GM18870 (cell line): ENCODE data around the gene MMP8.
A peak's percentile ranks its signal among the peaks of the same experiment; 100 is the strongest.
"Not testable (repeated sequence)": the region's sequence is repeated elsewhere in the genome, so short reads cannot be mapped to it uniquely, and the experiment has no call there.

Experiments used
- ATAC-seq: cut with Tn5 transposase; IDR thresholded peaks from one replicate; pipeline ENCODE4 v1.9.1; 2021; ENCODE audit warnings: moderate library complexity; ENCODE audit not compliant: unreplicated experiment

MMP8 gene, protein sequence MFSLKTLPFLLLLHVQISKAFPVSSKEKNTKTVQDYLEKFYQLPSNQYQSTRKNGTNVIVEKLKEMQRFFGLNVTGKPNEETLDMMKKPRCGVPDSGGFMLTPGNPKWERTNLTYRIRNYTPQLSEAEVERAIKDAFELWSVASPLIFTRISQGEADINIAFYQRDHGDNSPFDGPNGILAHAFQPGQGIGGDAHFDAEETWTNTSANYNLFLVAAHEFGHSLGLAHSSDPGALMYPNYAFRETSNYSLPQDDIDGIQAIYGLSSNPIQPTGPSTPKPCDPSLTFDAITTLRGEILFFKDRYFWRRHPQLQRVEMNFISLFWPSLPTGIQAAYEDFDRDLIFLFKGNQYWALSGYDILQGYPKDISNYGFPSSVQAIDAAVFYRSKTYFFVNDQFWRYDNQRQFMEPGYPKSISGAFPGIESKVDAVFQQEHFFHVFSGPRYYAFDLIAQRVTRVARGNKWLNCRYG

DNA sequence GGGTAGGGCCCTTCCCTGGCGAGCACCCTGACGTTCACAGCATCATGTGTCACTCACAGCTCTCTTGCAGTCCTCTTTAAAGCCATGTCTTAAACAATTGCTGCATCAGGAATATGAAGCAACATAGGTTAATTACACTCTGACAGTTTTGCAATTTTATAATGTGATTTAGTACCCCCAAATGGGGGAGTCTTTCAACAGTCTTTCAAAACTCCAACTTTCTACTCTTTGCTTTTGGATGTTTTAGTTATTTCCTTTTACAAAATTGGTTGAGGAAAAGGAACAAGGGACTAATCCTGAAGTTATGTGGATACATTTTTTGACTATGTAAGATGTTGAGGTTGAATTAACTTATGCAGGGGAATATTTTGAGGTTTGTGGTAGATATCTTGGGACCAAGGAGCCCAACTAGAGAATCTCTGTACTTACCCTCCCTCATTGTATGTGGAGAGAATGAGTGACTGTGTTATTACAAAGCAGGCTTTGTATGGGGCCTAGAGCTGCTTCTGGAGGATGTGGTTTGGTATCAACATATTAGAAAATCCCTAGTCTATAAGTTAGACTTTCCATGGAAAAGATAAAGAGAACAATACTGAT is at the start of gene MMP8:
Gene MMP8, minus strand, starts transcription at position 51 of the 597 bp plus-strand sequence. CDS start 99 bp downstream, outside the sequence.
- ATAC-seq, result no peak

DNA sequence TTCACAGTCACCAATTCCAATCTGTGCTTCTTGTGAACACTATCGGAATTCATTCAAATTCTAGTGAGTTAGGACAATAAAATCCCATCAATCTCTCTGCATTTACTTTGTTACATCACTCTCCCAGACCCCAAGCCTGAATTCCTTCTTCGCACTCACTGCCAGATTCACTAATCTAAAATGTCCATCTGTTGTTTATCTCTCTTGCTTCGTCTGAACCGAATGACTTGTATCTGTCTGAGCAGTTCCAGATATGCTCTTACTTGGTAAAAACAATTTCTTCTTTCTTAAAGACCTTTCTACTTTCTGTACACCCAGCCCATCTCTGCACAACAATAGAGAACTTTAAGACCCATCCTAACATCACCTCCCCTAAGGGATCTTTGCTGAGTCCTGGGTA is 48.6 kb upstream of the MMP8 start:
- no peak for ATAC-seq

DNA sequence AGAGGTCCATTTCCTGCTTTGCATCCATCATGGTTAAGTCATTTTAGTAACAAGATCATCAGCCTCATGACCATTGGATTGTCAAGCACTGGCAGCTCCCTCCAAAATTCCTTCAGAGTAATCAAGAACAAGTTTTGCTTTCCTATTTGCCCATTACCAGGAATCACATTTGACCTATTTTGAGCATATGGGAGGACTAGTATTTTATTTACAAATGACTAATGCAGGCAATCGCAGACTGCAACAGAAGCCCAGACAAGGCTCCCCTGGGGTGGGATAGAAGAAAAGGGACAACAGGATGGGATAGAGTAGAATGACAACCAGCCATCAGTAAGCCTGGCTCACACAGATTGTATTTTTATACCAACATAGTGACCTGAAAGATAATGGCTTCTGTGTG is 46.6 kb upstream of the MMP8 start:
- no peak for ATAC-seq

DNA sequence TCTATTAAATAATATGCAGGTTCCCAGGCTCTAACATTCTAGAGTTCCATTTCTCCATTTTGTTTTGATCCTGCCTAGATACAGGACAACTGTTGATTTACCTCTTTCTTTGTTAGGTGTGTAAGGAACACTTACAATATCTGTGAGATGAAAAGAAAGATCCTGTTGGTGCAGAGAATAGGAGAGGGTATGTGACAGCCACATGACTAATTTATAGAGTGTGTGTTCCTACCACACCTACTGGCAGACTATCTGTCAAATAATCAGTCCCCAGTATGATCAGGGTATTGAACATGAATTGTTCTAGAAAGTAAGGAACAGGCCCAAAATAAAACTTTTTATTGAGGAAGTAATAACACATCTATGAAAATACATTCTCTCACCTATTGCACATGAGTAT is 45.4 kb upstream of the MMP8 start:
- ATAC-seq, result no peak

DNA sequence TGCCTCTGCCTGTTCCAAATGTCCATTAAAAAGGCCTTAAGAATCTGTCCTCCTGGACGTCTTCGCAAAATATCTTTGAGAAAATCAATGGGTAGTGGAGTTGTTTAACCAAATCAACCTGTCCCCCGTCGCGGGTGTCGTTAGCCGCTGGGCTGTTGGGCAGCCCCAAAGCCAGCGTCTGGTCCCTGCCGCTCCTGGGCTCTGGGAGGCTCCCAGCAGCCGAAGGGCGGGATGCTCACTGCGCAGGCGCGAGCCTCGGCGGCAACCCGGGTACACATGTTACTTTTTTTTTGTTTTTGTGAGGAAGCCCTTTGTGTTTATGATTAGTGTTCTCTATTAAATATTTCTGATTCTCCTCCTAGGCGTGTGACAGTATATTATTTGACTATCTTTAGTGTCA is 43.0 kb upstream of the MMP8 start:
- ATAC-seq, result no peak

DNA sequence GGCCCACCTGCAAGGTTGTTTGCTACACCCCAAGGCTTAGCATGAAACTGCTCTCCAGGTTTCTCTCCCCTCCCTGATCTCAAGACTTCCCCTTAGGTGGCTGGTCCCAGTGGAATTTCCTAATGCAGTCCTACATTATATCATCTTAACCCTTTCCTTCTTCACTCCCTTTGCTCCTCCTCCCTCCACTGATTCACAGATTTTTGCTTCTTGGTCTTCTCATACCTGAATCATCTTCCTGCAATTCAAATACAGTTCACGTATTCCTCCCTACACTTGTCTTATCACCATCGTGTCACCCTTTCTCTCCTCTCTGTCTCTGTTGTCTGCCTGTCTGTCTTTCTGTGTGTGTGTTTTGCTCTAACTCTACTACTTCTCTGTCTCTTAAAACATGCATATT is 38.7 kb upstream of the MMP8 start:
- ATAC-seq, result no peak

DNA sequence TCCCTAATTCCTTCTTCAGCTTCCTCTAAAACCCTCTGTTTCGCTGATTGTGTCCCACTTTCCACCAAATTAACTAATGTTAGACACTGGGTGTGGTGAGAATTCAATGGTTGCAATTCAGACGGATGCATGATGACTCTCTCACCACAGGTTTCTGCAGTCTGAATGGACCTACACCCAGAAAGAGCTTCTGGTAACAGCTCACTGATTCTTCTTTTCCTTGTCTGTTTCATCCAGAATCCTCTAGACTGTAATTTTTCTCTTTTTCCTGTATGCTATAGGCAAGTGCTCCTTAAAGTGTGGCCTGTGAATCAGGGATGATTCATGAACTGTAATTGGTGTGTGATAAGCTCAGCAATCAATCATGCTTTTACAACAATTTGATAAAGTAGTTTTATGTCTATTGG is 37.6 kb upstream of the MMP8 start:
- no peak for ATAC-seq

DNA sequence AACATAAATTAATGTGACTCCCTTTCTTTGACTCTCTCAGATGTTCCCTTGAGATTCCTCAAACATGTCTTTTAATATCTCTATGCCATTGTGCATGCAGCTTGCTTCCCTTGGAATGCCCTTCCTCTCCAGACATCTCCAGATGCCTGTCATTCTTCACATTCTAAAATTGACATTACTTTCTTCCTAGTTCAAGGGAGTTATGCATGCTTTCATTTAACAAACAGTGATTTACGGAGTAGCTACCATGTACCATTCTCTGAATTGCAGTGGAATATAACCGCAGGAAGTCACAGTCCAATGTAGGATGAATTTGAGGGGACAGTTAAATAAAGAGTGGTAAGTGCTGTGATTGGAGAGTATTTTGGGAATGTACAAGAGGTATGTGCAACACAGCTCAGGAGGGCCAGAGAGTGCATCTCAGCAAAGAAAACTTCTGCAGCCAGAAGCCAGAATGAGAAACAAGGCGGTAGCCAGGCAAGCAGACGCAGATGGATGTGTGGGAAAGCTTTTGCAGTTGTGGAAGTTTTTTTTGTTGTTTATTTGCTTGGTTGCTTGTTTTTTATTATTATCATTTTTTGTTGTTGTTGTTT is 37.0 kb upstream of the MMP8 start:
- ATAC-seq, result no peak

DNA sequence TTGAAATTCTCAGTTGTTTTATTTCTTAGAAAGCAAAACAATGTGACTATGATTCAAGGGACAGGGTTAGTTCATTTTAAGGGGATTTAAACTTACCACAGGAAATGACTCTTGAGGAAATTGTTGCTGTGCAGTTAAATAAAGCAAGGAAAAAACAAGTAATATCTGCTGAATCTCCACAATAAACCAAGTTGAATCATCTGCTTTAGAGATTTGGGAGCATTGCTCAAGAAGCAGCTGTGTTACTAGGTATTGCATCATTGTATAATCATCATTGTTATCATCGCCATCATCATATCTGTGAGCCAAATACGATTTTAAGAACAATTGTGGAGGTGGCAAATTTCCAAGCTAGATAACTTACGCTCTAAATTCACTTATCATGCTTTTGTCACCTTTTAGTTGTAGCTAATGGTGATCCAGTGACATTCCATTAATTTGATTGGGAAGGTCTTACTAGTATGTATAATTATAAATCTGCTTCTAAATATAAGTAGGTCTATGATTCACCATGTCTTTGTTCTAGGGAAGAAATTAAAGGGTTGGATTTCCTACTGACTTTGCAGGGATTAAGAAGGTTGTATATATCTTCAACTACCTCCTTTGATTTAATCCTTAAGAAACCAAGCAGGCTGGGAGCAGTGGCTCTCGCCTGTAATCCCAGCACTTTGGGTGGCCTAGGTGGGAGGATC is 35.7 kb upstream of the MMP8 start:
- no peak for ATAC-seq

DNA sequence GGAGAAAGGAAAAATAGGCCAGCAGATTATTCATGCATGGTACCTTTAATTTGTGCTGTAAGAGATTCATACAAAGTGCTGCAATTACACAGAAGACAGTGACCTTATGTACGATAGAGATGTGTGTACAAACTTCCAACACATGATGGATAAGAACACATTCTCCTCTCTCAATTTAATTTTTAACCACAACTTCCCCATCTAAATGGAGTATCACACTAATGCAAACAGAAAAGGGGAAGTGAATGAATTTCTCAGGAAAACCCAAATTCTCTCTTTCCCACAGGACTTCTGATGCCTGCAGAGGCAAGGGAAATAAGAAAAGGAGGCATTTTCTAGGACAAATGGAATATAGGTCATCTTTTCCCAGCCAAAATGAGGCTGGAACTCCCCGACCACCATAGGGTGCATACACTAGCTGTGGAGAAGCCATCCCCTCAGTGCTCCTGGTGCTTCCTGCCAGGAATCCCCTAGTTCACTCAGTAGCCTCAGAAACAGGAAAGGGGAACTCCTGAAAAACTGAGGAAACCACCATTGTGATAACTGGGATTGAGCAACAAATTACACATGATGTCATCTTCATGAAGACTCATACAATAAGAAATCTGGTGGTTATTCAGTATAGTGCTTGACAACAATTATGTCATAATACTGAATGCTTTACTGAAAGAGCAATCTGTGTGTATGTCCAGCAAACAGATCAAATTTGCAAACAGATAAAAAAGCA is 33.2 kb upstream of the MMP8 start:
- ATAC-seq, result no peak

DNA sequence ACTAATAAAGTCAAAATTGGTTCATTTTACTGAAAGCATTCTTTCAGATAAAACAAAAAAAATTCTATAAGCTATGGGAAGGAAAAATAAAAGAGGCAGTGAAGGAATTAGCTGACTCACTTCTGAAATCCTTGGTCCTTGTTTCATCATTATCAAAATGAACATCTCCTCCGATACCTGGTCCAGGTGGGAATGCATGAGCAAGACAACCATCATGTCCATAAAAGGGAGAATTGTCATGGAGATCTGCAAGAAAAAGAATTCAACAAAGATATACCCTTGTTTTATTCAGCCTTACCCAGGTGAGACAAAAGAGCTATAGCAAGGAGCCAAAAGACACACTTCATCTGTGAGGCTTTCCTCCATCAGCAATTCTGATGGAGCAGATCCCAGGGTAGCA is 28.5 kb upstream of the MMP8 start:
- ATAC-seq, result no peak

DNA sequence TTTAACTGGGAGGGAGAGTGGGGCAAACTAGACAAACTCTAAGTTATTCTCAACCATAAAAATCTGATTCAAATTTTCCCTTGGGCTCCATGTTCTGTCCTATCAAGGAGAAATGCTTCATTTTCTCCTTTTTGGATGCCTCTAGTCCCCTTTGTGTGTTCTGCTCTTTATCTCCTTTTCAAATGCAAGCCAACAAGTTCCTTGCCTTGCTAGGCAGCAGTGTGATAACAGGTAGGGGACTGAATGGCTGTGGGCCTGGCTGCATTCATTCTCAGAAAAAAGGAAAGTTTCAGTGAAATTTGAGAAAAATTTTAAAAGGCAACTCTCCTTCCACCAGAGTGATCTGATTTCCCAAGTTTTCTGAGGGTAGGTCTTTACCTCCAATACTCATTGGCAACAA is 26.9 kb upstream of the MMP8 start:
- ATAC-seq, result no peak

DNA sequence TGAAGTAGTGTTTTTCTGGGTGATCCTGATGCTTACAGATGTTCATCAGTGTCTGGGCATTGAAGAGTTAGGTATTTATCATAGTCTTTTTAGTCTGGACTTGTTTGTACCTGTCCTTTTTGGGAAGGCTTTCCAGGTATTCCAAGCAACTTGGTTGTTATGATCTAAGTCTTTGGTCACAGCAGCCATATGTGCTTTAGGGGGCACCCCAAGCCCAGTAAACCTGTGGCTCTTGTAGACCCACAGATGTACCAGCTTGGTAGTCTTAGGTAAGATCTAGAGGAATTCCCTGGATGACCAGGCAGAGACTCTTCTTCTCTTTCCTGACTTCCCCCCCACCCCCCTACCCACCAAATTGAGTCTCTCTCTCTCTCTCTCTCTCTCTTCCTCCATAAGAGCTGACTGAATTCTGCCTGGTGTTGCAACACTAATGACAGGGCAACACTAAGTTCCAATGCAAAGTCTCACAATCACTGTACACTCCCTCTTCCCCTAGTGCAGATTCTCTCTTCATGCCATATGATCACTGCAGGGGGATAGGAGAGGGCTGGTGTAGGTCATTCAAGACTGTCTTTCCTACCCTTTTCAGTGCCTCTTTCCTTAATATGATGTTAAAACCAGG is 24.5 kb upstream of the MMP8 start:
- ATAC-seq, result no peak

DNA sequence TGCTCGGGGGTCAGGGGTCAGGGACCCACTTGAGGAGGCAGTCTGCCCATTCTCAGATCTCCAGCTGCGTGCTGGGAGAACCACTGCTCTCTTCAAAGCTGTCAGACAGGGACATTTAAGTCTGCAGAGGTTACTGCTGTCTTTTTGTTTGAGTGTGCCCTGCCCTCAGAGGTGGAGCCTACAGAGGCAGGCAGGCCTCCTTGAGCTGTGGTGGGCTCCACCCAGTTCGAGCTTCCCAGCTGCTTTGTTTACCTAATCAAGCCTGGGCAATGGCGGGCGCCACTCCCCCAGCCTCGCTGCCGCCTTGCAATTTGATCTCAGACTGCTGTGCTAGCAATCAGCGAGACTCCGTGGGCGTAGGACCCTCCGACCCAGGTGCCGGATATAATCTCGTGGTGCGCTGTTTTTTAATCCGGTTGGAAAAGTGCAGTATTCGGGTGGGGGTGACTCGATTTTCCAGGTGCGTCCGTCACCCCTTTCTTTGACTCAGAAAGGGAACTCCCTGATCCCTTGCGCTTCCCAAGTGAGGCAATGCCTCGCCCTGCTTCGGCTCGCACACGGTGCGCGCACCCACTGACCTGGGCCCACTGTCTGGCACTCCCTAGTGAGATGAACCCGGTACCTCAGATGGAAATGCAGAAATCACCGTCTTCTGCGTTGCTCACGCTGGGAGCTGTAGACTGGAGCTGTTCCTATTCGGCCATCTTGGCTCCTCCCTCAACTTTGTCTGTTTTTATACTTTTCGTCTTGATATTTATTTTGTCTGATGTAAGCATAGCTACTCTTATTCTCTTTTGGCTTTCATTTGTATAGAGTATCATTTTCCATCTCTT is 22.2 kb upstream of the MMP8 start:
- ATAC-seq, result not testable (repeated sequence)

DNA sequence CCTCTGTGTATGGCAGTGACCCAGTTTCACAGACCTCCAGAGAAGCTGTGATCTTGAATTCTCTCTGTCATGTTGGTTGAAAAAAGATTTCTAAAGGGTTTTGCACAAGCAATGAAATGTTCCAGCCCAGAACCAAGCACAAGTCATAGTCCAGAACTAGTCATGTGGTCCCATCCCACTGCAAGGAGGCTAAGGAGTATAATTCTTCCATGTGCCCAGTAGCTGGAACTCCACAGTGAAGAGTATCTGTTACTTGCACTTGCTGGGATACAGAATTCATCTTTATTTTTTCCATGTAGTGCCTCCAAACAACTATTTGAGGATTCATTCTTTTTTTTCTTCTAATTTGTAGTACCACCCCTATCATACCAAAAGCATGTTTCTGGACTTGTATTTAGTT is 9.9 kb upstream of the MMP8 start:
- ATAC-seq, result no peak

DNA sequence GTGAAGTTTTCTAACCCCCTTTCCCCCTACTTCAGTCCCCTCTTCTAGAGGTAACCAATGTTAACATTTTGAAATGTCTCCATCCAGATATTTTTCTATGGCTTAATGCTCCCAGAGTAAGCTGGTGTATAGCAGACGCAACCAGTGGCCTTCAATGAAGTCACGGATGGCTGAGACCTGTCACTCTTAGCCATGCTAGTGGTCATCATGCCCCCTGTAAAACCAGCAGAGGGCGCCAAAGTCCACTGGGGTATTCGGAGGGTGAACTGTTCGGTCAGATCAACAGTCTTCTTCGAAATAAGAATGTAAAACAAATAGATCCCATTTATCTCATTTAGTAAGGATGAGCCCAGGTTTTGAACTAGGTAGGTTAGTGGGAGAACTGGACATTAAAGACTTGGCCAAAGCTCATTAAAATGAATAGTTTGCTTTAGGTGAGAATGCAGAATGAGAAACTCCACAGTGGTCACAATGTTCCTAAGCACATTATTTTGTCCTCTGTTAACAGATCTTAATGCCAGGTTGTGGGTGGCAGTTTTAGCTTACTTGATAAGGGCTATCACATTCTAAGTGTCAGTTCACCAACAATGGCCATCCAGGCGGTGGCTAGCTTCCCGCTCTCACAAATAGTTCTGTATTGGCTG is 8.6 kb upstream of the MMP8 start:
- peak; percentile 66 for ATAC-seq

DNA sequence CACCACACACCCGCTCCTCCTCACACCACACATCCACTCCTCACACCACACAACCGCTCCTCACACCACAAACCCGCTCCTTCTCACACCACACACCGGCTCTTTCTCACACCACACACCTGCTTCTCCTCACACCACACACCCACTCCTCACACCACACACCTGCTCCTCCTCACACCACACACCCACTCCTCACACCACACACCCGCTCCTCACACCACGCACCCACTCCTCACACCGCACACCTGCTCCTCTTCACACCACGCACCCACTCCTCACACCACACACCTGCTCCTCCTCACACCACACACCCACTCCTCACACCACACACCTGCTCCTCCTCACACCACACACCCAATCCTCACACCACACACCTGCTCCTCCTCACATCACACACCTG is 6.2 kb upstream of the MMP8 start:
- ATAC-seq, result not testable (repeated sequence)

DNA sequence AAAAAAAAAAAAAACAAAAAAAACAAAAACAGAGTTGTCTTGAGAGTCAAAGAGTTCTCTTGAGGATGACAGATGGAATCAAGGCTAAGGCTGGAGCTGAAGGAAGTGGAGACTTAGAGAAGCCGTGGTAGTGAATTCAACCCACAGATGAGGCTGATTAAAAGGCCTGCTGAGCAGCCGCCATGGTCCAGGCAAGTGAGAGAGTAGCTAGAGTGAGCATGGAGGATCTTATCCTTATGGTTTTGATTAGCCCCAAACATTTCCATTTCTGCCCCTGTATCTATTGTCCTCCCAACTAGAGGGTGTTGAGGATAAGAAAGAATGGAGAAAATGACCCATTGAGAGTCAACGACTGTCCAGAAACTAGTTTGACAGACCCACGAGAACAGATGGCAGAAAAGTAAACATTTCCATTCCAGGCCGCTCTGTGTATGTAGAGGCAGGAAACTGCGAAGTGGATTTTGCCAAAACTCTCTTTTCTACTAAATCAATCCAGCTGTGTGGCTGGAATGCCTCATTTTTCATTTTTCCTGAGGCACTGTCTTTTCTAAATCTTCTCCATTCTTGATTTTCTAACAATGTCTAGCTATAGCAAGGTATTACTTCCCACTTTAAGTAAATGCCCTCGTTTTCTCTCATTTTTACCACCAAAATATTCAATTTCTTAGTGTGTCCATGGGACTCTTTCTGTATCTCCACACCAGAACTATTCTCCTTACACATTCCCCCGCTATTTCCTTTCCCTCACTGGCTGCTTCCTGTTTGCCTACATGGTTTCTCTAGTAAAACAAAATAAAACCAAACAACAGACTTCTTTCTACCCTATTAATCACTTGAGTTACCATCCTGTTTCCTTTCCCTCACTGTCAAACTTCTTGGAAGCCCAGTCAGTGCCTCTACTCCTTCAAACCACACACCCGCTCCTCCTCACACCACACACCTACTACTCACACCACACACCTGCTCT is 5.4 kb upstream of the MMP8 start:
- ATAC-seq, result no peak
